Mesenchymal stem cell (in vitro differentiated cells and primary cell): ENCODE data around the gene NUDT1.

Experiments
- DNase-seq: peaks from one replicate; pipeline ENCODE4 v3.0.0-alpha.2; 2013
- H2AFZ ChIP-seq: one replicate; pipeline ENCODE4 v1.6.1; 2013; ENCODE audit warnings: low read depth, mild to moderate bottlenecking, control low read depth, inconsistent platforms, low read length, moderate library complexity
- H2AK5ac ChIP-seq: 2 replicates; pipeline ENCODE4 v1.6.1; 2013; ENCODE audit warnings: low read length, moderate library complexity, mild to moderate bottlenecking, inconsistent platforms; ENCODE audit not compliant: severe bottlenecking
- H2BK120ac ChIP-seq: one replicate; pipeline ENCODE4 v1.6.1; 2013; ENCODE audit warnings: low read depth, mild to moderate bottlenecking, inconsistent platforms, low read length, moderate library complexity
- H2BK12ac ChIP-seq, 2 experiments: one replicate each; pipeline ENCODE4 v1.6.1; 2013; ENCODE audit warnings: inconsistent platforms in 2 of 2, low read length in 2 of 2, mild to moderate bottlenecking in 2 of 2, moderate library complexity in 2 of 2, control low read depth in 1 of 2
- H2BK15ac ChIP-seq: one replicate; pipeline ENCODE4 v1.6.1; 2013; ENCODE audit warnings: mild to moderate bottlenecking, low read depth, inconsistent platforms; ENCODE audit not compliant: poor library complexity, severe bottlenecking
- H2BK5ac ChIP-seq: 2 replicates; pipeline ENCODE4 v1.6.1; 2013; ENCODE audit warnings: low read depth, mild to moderate bottlenecking, low read length, control low read depth, inconsistent platforms; ENCODE audit not compliant: poor library complexity, severe bottlenecking
- H3K14ac ChIP-seq, 2 experiments: one replicate each; pipeline ENCODE4 v1.6.1; 2013; ENCODE audit warnings: inconsistent platforms in 2 of 2, low read length in 2 of 2, control low read depth in 1 of 2, mild to moderate bottlenecking in 1 of 2, moderate library complexity in 1 of 2
- H3K18ac ChIP-seq, 2 experiments: one replicate each; pipeline ENCODE4 v1.6.1; 2013; ENCODE audit warnings: inconsistent platforms in 2 of 2, low read length in 2 of 2, control low read depth in 1 of 2, low read depth in 1 of 2, mild to moderate bottlenecking in 1 of 2
- H3K23ac ChIP-seq, 2 experiments: one replicate each; pipeline ENCODE4 v1.6.1; 2013; ENCODE audit warnings: inconsistent platforms in 2 of 2, low read length in 2 of 2, mild to moderate bottlenecking in 2 of 2, moderate library complexity in 2 of 2, control low read depth in 1 of 2
- H3K27ac ChIP-seq: 2 replicates; pipeline ENCODE4 v1.5.1; 2013; ENCODE audit warnings: mild to moderate bottlenecking, moderate library complexity, low read length, control low read depth, inconsistent platforms; ENCODE audit not compliant: poor library complexity, severe bottlenecking
- H3K27me3 ChIP-seq, 2 experiments: 2 replicates each; pipeline versions ENCODE4 v1.6.1 to v1.7.0; 2013; ENCODE audit warnings: low read length in 2 of 2, mild to moderate bottlenecking in 2 of 2, moderate library complexity in 2 of 2, control low read depth in 1 of 2, inconsistent platforms in 1 of 2; ENCODE audit not compliant: control insufficient read depth in 1 of 2, insufficient read depth in 1 of 2
- H3K36me3 ChIP-seq, 2 experiments: 2 replicates each; pipeline versions ENCODE4 v1.6.1 to v1.7.0; 2013; ENCODE audit warnings: low read length in 2 of 2, control low read depth in 1 of 2, inconsistent platforms in 1 of 2, low read depth in 1 of 2, mild to moderate bottlenecking in 1 of 2; ENCODE audit not compliant: insufficient read depth in 2 of 2, control insufficient read depth in 1 of 2
- H3K4ac ChIP-seq, 2 experiments: one replicate each; pipeline ENCODE4 v1.6.1; 2013; ENCODE audit warnings: inconsistent platforms in 2 of 2, low read length in 2 of 2, mild to moderate bottlenecking in 2 of 2, moderate library complexity in 2 of 2, control low read depth in 1 of 2, low read depth in 1 of 2
- H3K4me1 ChIP-seq: 2 replicates; pipeline ENCODE4 v1.6.1; 2013; ENCODE audit warnings: low read depth, low read length, control low read depth; ENCODE audit not compliant: control insufficient read depth, insufficient read depth
- H3K4me2 ChIP-seq: 2 replicates; pipeline ENCODE4 v1.6.1; 2013; ENCODE audit warnings: low read length, mild to moderate bottlenecking, inconsistent platforms; ENCODE audit not compliant: poor library complexity, severe bottlenecking
- H3K4me3 ChIP-seq, 2 experiments: 2 replicates each; pipeline versions ENCODE4 v1.5.1 to v1.7.0; 2013; ENCODE audit warnings: low read length in 2 of 2, mild to moderate bottlenecking in 2 of 2, control low read depth in 1 of 2, low read depth in 1 of 2; ENCODE audit not compliant: insufficient read depth in 1 of 2
- H3K79me1 ChIP-seq: replicated peaks from 2 replicates; pipeline ENCODE4 v1.6.1; 2013; ENCODE audit warnings: mild to moderate bottlenecking, control low read depth, low read length, inconsistent platforms; ENCODE audit not compliant: poor library complexity, severe bottlenecking
- H3K9ac ChIP-seq: 2 replicates; pipeline ENCODE4 v1.7.0; 2013; ENCODE audit warnings: mild to moderate bottlenecking, low read length, moderate library complexity
- H3K9me3 ChIP-seq: 2 replicates; pipeline ENCODE4 v1.7.0; 2013; ENCODE audit warnings: mild to moderate bottlenecking, low read length; ENCODE audit not compliant: control insufficient read depth
- H4K8ac ChIP-seq: one replicate; pipeline ENCODE4 v1.6.1; 2013; ENCODE audit warnings: inconsistent platforms, mild to moderate bottlenecking, low read length, moderate library complexity
- H4K91ac ChIP-seq: one replicate; pipeline ENCODE4 v1.6.1; 2013; ENCODE audit warnings: mild to moderate bottlenecking, low read length, inconsistent platforms
- WGBS: methylation state at CpG from one replicate; pipeline ENCODE4 v1.1.7; 2013; ENCODE audit warnings: mixed read lengths; 5-methylcytosine and 5-hydroxymethylcytosine counted together

NUDT1 gene

GRCh38 chr7:2224491-2224928, 17.5 kb upstream of the NUDT1 start:
- H3K18ac ChIP-seq: no peak overlapping the region

GRCh38 chr7:2224934-2225333, 17.1 kb upstream of the NUDT1 start:
- H3K14ac ChIP-seq: no peak overlapping the region
- 78% methylated on average over 4 of the region's 4 CpGs for WGBS

More at GRCh38 chr7:2224491-2224928, 17.5 kb upstream of the NUDT1 start:
- Histone ChIP-seq H3K23ac (no peak overlapping the region), H3K79me1 (peaks cover 73% of the 10 kb centered on the region), H4K91ac (no peak overlapping the region), H3K4me3 (no peak overlapping the region), H2BK15ac (no peak overlapping the region), H3K4me2 (no peak overlapping the region), H2BK120ac (no peak overlapping the region), H2BK5ac (no peak overlapping the region), H3K27me3 (no peaks in the 10 kb centered on the region), H3K14ac (no peak overlapping the region), H3K4me1 (peaks cover 3% of the 10 kb centered on the region), H3K9ac (no peak overlapping the region), H3K36me3 (peaks cover 63 to 92% of the 10 kb centered on the region in 2 experiments), H3K27ac (no peak overlapping the region), H2AFZ (no peak overlapping the region), H3K9me3 (no peaks in the 10 kb centered on the region), H4K8ac (no peak overlapping the region), H3K4ac (no peak overlapping the region), H2AK5ac (no peak overlapping the region), H2BK12ac (no peak overlapping the region)
- WGBS: 95% methylated on average over 13 of the region's 13 CpGs
- DNase-seq: no peak

GRCh38 chr7:2225336-2225735, 16.7 kb upstream of the NUDT1 start:
- Histone ChIP-seq H3K79me1 (peaks cover 74% of the 10 kb centered on the region), H3K36me3 (peaks cover 63 to 94% of the 10 kb centered on the region in 2 experiments), H3K18ac (no peak overlapping the region), H2AK5ac (no peak overlapping the region), H4K8ac (no peak overlapping the region), H3K14ac (no peak overlapping the region), H3K9ac (no peak overlapping the region), H3K23ac (no peak overlapping the region), H2BK12ac (no peak overlapping the region), H3K27ac (no peak overlapping the region), H2AFZ (no peak overlapping the region), H3K4me2 (no peak overlapping the region), H3K9me3 (no peaks in the 10 kb centered on the region), H2BK5ac (no peak overlapping the region), H2BK15ac (no peak overlapping the region), H3K4ac (no peak overlapping the region), H3K27me3 (no peaks in the 10 kb centered on the region), H4K91ac (no peak overlapping the region), H2BK120ac (no peak overlapping the region), H3K4me1 (peaks cover 1% of the 10 kb centered on the region), H3K4me3 (no peak overlapping the region)
- 93% methylated on average over 14 of the region's 14 CpGs for WGBS
- DNase-seq: no peak

More at GRCh38 chr7:2224934-2225333, 17.1 kb upstream of the NUDT1 start:
- no peak overlapping the region for H3K23ac ChIP-seq
- no peak overlapping the region for H2BK5ac ChIP-seq
- H3K27ac ChIP-seq: no peak overlapping the region
- H3K4me1 ChIP-seq: peaks cover 2% of the 10 kb centered on the region
- no peak overlapping the region for H3K4ac ChIP-seq
- H3K36me3 ChIP-seq: peaks cover 65 to 94% of the 10 kb centered on the region in 2 experiments
- no peak overlapping the region for H4K8ac ChIP-seq
- no peak overlapping the region for H4K91ac ChIP-seq
- H2AFZ ChIP-seq: no peak overlapping the region
- no peak overlapping the region for H3K4me3 ChIP-seq
- no peak overlapping the region for H2BK120ac ChIP-seq
- H3K4me2 ChIP-seq: no peak overlapping the region
- H2AK5ac ChIP-seq: no peak overlapping the region
- no peak overlapping the region for H2BK15ac ChIP-seq
- H3K27me3 ChIP-seq: no peaks in the 10 kb centered on the region
- H2BK12ac ChIP-seq: no peak overlapping the region
- no peak for DNase-seq
- peaks cover 74% of the 10 kb centered on the region for H3K79me1 ChIP-seq
- H3K18ac ChIP-seq: no peak overlapping the region
- no peaks in the 10 kb centered on the region for H3K9me3 ChIP-seq
- H3K9ac ChIP-seq: no peak overlapping the region

GRCh38 chr7:2225830-2226229, 16.2 kb upstream of the NUDT1 start:
- H3K27ac ChIP-seq: no peak overlapping the region
- 96% methylated on average over 12 of the region's 13 CpGs for WGBS
- no peak overlapping the region for H3K14ac ChIP-seq
- H4K8ac ChIP-seq: no peak overlapping the region
- peaks cover 1% of the 10 kb centered on the region for H3K4me1 ChIP-seq
- H3K9ac ChIP-seq: no peak overlapping the region
- peaks cover 58 to 91% of the 10 kb centered on the region in 2 experiments for H3K36me3 ChIP-seq
- no peak overlapping the region for H2AK5ac ChIP-seq
- peaks cover 74% of the 10 kb centered on the region for H3K79me1 ChIP-seq
- no peak overlapping the region for H2AFZ ChIP-seq
- no peak overlapping the region for H3K4me2 ChIP-seq
- no peak overlapping the region for H3K4me3 ChIP-seq
- H2BK15ac ChIP-seq: no peak overlapping the region
- H3K27me3 ChIP-seq: no peaks in the 10 kb centered on the region
- peak overlapping the region; percentile 27 for H4K91ac ChIP-seq
- H3K18ac ChIP-seq: no peak overlapping the region
- no peak overlapping the region for H3K4ac ChIP-seq
- H2BK5ac ChIP-seq: no peak overlapping the region
- H2BK12ac ChIP-seq: no peak overlapping the region
- no peak for DNase-seq
- no peaks in the 10 kb centered on the region for H3K9me3 ChIP-seq
- no peak overlapping the region for H2BK120ac ChIP-seq
- H3K23ac ChIP-seq: no peak overlapping the region
